HG03064 (cell line): ENCODE measurements around the gene NDUFS8.

Experiments
- ATAC-seq: cut with Tn5 transposase; IDR thresholded peaks from one replicate; pipeline ENCODE4 v1.9.1; 2021; ENCODE audit warnings: low read depth; ENCODE audit not compliant: unreplicated experiment

Gene NDUFS8

GRCh38 chr11:68035266-68035876 is 4.9 kb downstream of the NDUFS8 start:
- ATAC-seq = no peak

GRCh38 chr11:68036141-68036716 is 5.7 kb downstream of the NDUFS8 start:
- ATAC-seq = no peak

GRCh38 chr11:68036717-68037239 is 6.3 kb downstream of the NDUFS8 start:
- ATAC-seq = no peak

- ATAC-seq = no peak
These were observed 7.1 kb downstream of the NDUFS8 start for GRCh38 chr11:68037411-68038225.

GRCh38 chr11:68038226-68038717 is 7.8 kb downstream of the NDUFS8 start:
- no peak for ATAC-seq

GRCh38 chr11:68038718-68039525 is 8.4 kb downstream of the NDUFS8 start, which contains the start of gene TCIRG1:
Gene TCIRG1, plus strand, starts transcription at chr11:68039025. Its CDS starts 2,247 bp downstream, at chr11:68041272.
- ATAC-seq = no peak

- no peak for ATAC-seq
These were observed 9.1 kb downstream of the NDUFS8 start for GRCh38 chr11:68039526-68040086.

- ATAC-seq = no peak
These were observed 9.8 kb downstream of the NDUFS8 start for GRCh38 chr11:68040101-68040956.

- ATAC-seq = no peak
These were observed 10.6 kb downstream of the NDUFS8 start for GRCh38 chr11:68040957-68041591.

- ATAC-seq = no peak
These were observed 11.2 kb downstream of the NDUFS8 start for GRCh38 chr11:68041617-68042218.

GRCh38 chr11:68042219-68043028 is 11.9 kb downstream of the NDUFS8 start:
- ATAC-seq = no peak

GRCh38 chr11:68043029-68043348 is 12.5 kb downstream of the NDUFS8 start:
- ATAC-seq = no peak

GRCh38 chr11:68043349-68044144 is 13.1 kb downstream of the NDUFS8 start:
- ATAC-seq = no peak

GRCh38 chr11:68044145-68044813 is 13.8 kb downstream of the NDUFS8 start:
- no peak for ATAC-seq

- no peak for ATAC-seq
These were observed 14.4 kb downstream of the NDUFS8 start for GRCh38 chr11:68044898-68045351.
